SK-MEL-5 (cell line): Measurements from ENCODE around the gene PSME3IP1. TPM values are rescaled to one million over a fixed set of nuclear protein-coding genes. Genes with fewer than 3 reads are reported as not detected.

ENCODE experiments used
- total RNA-seq: library from RNA; depleted of rRNA; stranded (reverse); fragments of >200 nt; shearing (Covaris generic); gene quantifications from 2 replicates; pipeline ENCODE4 v1.2.3, GENCODE V29; 2014; rRNA removed

Gene PSME3IP1
- total RNA-seq, 1 experiment from 2014 or later = 71.2 TPM

Other genes with a start within 250 kb of the PSME3IP1 start
- not detected in 2 replicates for gene CETP, start 224.1 kb downstream of the PSME3IP1 start, total RNA-seq
- gene NLRC5, start 196.5 kb downstream of the PSME3IP1 start, total RNA-seq = 3.5 and 6.9 TPM in 2 replicates
- 22.0 and 26.9 TPM in 2 replicates for gene CPNE2, start 93.5 kb downstream of the PSME3IP1 start, total RNA-seq
- 18.2 and 19.9 TPM in 2 replicates for gene RSPRY1, start 290 bp upstream of the PSME3IP1 start, total RNA-seq
- 52.3 and 55.7 TPM in 2 replicates for gene ARL2BP, start 59.2 kb upstream of the PSME3IP1 start, total RNA-seq
- gene PLLP, start 98.6 kb upstream of the PSME3IP1 start, total RNA-seq = 0.13 and 0.32 TPM in 2 replicates
- gene CCL22, start 172.7 kb upstream of the PSME3IP1 start, total RNA-seq = not detected in 2 replicates
- gene CX3CL1, start 186.5 kb upstream of the PSME3IP1 start, total RNA-seq = 5.0 and 5.2 TPM in 2 replicates
- 1.8 and 2.1 TPM in 2 replicates for gene CCL17, start 218.7 kb upstream of the PSME3IP1 start, total RNA-seq